Activated naive CD8-positive, alpha-beta T cell treated with anti-CD3 and anti-CD28 coated beads, Interleukin-2, amount 50 U/mL, for 16 hours (primary cell): ENCODE results near the gene FOXP1.

ENCODE experiments used
- DNase-seq: peaks from one replicate; pipeline ENCODE4 v3.0.0-alpha.2; 2020; ENCODE audit warnings: low read depth, low spot score

Gene FOXP1

DNA sequence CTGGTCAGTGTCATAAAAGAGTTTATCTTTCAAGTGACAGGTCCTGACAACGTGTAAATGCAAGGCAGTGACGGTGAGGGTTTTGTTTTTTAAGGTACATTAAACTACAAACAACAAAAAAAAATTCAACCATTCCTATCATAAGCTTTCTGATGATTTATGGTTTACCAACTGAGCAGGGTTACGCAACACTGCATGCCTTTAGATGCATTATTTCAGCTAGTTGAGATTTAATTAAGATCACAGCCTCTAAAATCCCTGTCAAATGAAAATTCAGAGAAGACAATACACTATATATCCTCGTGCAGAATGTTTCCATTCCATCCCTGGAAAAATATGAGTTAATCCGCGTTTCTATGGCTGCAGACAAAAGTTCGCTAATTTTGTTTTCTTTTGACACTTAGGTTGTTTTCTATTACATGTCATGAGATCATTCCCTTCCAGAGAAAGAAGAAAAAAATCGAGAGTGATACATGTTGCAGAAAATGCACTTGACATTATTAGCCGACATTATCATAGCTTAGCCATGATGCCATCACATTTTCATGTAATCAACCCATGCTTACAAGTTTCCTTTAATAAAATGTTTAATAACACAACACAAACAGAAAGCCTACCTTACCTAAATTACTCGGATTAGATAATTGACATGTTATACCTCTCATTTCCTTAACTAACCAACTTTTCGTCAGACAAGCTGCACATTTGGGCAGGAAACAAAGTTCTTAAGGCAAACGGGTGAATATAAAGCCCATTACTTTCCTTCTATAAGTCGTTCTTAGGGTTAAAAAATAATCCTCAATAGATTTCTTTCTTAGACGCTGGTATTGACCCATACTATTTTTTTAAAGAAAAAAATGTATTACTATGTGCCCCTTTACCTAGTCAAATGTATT is 521.2 kb downstream of the FOXP1 start:
- no peak for DNase-seq

DNA sequence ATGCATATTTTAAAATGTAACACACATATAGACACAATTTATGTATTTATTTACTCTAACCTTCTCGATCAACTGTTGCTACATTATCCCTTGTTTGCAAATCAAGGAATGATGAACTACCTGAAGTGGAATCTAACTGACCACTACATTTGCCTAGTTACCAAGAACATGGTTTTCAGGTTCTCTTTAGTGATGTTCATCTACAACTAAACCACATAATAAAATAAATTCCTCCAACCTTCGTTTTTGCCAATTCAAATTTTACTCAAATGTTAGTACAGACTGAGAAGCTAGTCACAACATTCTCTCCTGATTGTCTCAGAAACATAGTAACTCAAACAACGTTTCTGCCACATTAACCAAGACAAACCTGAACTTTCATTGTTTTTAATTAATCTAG is 521.9 kb downstream of the FOXP1 start:
- DNase-seq: no peak

DNA sequence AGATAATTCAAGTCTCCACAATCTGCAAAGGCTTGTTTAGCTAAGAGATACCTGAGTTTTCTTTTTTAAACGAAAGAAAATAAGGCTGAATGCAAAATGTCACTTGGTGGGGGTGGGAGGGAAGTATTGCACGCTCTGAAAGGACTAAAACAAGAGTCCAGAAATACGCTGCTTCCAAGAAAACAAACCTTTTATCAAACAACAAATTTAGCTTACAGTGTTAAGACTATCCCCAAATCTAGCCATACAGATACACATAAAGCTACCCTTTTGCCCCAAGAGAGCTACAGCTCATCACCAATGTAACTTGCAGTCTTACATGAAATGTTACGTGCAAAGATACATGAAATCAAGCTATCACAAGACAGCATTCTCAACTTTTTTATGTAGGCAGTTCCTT is 522.5 kb downstream of the FOXP1 start:
- DNase-seq: no peak

DNA sequence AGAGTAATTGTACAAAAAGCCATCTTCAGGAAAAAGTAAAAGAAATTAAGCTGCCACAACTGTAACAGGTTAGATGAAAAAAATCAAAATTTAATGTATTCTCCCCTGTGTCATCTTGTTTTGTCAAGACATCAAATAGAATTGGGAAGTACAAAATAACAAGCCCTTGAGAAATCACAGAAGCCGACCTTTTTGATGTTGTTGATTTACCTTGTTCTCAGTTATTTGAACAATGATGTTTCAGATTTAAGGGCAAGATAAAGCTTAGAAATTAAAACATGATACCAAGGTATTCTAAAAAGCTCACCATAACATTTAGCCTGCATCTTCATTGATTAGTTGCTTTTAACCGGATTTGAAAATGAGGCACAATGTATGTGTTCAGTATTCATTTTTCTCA is 523.0 kb downstream of the FOXP1 start:
- no peak for DNase-seq

DNA sequence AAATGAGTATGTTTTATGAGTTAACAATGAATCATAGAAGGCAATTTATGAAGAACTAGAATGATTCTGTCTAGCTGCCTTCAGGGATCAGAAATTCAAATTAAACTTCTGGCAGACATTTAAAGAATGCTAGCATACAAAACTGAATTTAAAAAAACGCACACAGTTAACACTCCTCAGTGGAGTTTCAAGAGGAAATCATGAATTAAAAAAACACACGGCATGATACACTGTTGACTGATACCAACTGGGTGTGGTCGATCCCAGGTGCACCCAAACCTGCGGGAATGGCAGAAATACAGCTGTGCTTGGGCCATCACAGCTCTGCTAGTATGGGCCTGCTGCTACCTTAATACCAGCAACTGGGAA is 526.0 kb downstream of the FOXP1 start:
- no peak for DNase-seq

DNA sequence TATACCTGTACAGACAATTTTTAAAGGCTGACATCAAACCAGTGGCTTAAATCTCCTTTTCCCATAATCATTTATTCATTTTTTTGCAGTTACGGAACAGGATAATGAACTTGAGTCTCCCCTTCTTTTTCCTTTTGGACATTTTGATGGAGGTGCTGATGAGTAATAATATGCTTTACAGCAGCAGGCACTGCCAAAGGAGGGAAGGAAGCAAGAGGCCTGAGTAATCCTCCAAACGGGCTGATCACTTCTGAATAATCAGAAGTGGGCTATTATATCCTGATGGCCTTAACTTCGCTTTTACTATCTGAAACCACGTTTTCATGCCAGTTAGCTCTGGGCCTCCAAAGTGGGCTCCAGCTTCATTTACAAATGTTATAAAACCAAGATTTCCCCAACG is 527.2 kb downstream of the FOXP1 start:
- no peak for DNase-seq

DNA sequence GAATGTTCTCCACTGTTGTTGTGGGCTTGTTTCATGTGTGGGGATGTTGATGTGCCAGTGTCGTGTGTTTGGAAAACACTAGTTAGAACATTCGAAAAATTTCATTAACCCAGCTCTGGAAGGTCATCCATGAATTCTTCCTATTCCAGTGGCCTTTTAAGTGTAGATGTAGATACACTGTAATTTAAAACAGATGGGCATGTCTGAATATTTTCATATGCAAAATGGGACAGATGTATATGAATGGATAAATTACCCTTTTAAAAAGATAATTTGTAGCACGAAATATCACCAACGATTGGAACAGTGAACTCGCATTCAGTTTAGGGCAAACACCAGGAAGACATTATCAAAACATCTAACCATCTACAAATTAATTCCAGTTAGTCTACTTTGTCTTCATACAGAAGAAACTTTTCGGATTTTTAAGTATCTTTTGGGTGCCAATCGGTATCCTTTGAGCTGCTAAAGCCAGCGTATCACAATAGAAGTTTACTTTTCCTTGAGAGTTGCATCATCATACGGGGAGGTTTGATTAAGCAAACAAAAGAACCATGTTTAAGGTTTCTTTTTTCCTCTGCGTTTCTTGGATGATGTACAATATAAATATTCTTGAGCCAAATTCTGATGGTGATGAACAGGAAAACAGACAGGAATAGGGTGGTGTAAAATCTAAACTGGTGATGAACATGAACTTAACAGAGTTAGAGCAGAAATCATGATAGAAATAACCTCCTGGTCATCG is 528.1 kb downstream of the FOXP1 start:
- no peak for DNase-seq

DNA sequence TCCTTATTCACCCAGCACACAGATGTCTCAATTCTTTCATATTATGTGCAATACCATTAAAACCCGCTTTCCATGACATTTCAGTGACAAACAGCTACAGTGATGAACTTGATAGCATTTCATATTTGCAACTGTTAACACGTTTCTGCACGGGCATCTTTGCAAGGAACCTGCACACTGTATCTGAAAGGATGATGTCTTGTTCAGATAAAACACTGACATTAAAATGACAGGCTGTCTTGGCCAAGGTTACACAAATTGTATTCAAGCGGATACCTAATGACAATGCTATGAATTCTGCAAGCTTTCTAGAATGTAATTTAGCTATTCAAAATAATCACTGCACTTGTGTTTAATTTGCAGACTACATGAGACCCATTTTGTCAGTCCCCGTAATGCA is 529.2 kb downstream of the FOXP1 start:
- DNase-seq: no peak

DNA sequence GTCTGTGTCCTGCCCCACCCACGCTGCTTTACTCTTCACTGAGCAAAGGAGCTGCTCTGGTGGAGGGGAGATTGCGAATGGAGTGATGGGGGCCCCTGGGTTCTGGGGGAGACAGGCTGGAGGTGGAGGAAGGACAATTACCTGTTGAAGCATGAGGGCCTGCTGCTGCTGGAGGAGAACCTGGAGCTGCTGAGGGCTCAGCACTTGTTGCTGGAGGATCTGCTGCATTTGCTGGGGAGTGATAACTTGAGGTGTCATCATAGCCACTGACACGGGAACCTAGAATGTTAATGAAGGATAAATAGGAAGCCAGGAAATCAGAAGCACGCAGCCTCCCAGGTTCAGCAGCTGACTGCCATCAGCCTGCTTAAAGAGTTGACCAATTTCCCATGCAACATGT is 530.0 kb downstream of the FOXP1 start:
- DNase-seq: no peak

DNA sequence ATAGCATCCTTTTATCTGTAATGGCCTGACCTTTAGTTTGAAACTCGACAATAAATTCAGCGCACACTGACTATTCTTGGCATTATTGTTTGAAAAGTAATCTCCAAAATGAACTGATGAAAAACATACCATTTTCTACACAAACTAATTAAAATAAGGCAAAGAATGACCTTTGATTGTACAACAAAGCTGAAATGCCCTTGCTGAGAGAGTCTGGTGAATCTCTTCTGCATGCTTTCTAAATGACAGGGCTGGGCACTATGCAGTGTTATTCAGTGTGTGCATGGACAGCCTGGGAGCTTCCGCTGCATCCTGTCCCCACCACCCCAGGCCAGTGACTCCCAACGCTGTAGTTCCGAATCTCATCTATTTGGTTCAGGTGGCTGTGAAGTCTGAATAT is 530.8 kb downstream of the FOXP1 start:
- no peak for DNase-seq

DNA sequence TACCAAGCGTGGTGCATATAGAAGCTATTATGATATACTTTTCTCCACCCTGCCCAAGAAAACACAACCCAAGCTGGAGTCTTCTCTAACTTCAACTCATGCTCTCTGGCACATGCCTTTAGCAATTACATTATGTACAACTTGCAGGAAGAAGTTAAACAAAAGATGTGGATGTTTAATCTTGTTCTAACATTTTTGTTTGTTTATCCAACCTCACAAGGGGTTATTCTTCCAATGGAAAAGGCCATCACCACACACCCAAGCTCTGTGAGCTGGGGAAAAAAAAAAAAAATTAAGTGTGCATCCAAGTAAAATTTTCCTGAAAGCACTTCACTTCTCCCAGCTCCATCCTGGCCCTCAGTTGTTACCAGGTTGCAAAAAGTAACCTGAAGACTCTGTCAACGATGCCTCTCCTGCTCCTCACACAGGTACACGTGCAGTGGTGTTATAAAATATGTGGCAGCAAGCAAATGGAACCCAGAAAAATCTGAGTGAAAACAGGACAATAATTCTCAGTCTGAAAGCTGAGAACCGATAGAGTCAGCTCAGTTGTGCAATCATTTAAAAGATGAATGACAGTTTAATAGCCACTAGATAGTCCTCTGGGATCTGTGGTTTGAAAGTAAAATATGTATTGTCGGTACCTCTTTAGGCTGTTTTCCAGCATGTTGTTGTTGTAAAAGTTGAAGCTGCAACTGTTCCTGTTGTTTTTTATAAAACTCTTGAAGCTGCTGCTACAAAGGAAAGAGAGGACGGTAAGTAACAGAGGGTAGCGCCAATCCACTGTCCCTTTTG is 531.4 kb downstream of the FOXP1 start:
- DNase-seq: no peak

DNA sequence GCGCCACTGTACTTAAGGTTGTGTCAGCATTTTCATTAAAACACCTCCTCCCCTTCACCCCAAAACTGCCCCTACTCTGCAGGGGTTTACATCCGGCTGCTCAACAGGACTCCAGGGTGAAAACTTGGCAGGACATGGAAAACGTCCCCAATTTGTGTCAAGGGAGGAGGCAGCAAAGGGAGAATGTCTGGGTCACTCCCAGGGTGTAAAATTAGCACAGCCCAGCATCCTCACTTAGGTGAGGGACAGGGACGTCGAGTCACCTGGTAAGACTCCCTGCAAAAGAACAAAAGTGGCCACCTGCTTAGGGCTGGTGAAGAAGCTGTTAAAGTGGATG is 532.3 kb downstream of the FOXP1 start:
- no peak for DNase-seq

DNA sequence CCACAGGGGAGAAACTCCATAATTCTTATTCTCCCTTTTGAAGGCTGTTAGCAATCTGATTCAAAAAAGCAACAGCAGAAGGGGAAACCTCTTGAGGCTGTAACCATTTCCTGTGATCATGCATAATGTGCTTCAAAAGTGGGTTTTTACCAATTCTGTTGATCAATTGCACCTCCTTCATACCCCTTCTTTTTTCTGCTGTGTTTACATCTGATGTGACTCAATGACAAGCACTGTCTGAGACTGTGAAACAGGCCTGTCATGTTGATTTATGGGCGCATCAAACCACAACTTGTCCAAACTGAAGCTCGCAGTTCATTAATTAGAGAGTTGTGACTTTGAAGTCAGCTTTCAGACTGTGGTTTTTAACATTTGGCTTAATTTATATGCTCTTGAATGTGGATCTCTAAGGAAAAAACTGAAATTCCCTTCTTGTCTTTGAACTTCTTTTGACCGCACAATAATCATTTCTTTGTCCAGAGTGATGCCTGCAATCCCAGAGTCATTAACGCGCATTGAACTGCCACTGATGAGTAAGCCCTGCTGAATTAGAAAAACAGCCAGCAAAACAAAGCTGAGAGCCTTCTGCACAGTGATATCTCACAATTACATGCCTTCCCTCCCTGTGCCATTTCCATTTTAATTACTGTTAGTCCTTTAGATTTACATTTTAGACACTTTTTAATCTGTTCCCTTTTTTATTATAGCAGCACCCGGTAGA is 532.8 kb downstream of the FOXP1 start:
- no peak for DNase-seq

DNA sequence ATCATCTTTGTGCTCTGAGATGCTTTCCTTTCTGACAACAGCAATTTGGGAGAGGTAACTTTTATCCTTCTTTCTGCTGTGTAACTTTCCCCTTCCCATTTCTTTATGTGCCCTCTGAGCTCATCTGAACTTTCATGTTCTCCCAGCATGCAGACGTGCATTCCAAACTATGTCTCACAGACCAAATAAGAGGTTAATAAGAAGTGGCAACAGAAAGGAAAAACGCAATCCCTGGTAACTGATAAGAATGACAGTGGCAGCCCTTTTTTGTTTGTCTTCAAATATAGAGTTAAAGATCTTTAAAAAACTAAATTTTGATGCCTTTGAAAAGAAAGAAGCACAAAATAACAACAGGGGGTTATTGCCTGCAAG is 533.4 kb downstream of the FOXP1 start:
- no peak for DNase-seq

DNA sequence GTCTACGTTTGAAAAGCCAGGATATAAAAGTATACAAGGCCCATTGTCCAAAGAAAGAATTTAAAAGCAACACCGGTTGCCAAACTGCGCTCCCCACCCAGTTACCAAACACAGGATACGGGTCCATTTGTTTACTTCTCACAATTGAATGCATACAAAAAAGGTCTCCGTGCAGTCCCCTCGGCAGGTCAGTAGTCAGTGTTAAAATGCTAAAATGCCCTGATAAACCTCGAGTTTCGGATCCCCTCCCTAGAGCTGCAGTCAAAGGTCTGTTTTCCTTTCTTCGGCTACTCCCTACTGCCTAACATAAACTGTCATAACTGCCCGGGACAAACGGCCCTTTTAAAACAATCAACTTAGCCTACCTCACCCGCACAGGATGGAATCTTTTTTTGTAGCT is 534.6 kb downstream of the FOXP1 start:
- DNase-seq: no peak

DNA sequence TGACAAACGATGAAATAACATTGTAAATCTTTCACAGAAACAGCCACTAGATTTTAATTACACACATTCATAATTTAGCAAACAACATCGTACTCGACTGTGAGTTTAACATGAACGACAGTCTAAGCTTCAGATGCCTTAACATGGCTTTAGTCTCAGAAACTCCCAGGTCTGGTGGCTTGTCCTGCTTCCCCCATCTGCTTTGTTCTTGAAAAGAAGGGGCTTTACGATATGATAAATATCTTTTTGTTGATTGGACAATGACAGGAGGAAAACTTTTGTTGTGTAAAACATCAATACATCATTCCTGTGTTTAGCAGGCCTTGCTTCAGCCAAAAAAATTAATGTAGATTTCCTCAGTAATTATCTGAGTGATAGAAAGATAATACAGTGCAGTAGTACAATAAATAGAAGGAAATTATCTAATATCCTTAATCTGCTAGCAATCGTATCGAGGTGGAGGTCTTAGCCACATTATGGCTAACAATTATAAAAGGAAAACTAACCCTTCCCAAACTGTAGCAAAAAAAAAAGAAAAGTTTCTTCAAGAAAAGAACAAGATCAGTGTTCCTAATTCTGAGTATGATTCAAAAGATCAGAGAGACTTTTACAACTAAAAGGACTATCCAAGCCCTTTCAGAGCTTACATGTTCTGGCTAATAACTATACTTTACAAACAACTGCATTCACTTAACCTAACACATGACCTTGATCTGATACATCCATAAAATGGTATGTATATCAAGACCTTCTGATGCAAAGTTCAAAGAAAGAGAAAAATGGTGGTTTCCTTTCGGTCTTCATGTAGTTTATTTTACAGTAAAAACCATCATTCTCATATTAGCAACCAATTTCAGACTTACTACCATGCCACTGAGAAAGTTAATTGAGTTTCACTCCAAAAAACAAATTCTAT is 535.7 kb downstream of the FOXP1 start:
- no peak for DNase-seq

DNA sequence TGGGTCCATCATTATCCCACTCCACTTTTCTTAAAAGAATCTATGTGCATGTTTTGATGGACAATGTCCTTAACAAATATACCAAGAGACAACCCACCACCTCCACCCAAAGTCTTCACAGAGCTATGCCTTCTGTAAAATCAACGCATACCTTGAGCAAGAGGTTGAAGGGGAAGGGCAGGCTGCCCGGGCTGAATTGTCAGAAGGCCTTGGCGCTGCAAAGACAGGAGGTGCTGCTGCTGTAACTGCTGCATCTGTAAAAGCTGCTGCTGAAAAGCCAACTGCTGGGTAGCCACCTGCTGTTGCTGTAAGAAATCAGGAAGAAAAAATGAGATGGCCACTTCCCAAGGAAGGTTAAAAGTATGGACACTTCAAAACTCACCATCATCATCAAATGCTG is 536.7 kb downstream of the FOXP1 start:
- DNase-seq: no peak

DNA sequence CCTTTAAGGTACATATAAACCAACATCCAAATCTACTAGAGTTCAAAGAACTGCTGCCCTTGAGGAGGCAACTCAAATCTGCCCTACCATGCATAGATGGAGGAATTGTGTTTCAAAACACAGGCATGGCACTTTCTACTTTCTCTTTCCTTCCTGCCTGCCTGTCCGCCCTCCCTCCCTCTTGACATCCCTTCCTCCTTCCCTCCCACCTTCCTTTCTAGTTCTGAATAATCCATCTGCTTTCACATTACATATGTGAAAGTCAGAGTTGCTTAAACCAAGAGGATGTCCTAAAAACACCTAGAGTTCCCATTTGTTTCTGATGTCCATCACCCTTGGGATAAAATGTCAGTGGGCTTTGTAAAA is 537.6 kb downstream of the FOXP1 start:
- DNase-seq: no peak

DNA sequence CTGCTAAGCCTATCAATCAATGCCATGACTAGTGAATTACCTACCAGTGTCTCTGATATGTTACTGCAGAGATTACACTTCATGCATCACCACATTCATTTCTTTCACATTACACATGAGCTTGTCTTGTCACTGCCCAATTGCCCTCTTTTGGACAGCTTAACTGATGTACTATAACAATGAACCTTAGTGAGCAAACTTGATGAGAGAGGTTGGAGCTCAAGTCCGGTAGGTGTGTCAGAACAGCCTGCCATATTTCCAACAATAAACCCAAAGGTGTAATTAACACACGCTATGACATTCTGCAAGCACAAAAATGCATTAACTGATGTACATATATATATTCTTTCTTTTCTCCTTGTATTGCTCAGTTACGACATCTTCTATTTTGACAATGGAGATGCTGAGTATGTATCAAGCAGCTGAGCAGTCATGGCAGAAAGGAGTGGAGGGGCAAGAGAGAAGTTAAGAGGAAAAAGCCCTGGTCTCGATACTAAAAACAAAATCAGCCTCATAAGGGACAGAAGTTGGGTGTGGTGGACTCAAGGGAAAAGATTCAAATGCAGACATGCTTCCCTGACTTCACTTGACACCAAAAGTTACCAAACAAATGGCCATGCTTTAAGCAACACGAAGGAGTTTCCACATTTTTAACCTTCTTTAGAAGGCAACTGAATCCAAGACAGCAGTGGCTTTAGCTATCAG is 538.2 kb downstream of the FOXP1 start:
- DNase-seq: no peak

DNA sequence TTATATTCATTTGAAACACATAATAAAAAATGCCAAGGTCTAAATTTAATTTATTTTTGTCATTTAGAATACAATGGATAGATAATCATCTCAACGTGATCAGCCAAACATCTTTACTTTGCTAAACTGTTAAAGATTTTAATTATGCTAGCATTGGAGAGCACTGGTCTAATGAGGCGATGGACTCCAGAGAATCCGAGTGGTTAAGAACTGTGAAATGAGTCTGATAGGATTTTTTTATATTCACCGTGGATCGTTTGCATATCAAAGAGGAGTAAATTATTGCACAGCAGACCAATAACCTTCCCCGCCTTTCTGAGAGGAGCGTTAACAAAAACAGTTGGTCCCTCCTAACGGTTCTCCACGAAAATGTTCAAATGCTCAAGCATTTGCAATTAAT is 540.8 kb downstream of the FOXP1 start:
- no peak for DNase-seq
